ENCODE data around the gene CTSW.

The CTSW gene

GRCh38 chr11:65858681-65859087, 21.0 kb upstream of the CTSW start:
- TF ChIP-seq CTCF (conservative IDR thresholded peaks at IDR 0.05; ENCODE audit: low read depth): no peak
- DNase-seq (ENCODE audit: low spot score): no peak

GRCh38 chr11:65859095-65859811, 20.4 kb upstream of the CTSW start:
- peak; percentile 93 for DNase-seq (ENCODE audit: low spot score)
- peak overlapping the region; percentile 98 for H3K27ac ChIP-seq
- ChIA-PET POLR2A (ENCODE audit: low non-redundant PET) (interaction anchor here (1.2 to 1.8 kb wide), 3 partner anchors 29 to 147 kb away, joined by 4 to 14 read pairs (median 6); partner anchors contain the start of genes FIBP and KAT5), CTCF (interaction anchor here (0.6 to 2.6 kb wide), 2 partner anchors 11 to 25 kb away, joined by 3 to 15 read pairs; no protein-coding TSS in a partner anchor)
- TF ChIP-seq CTCF (conservative IDR thresholded peaks at IDR 0.05; ENCODE audit: low read depth): no peak

More at GRCh38 chr11:65858681-65859087, 21.0 kb upstream of the CTSW start:
- ChIA-PET CTCF (interaction anchor here (2.6 kb wide), 1 partner anchor 26 kb away, joined by 15 read pairs; no protein-coding TSS in a partner anchor), POLR2A (ENCODE audit: low non-redundant PET) (interaction anchor here (0.6 to 1.6 kb wide), 4 partner anchors 27 to 64 kb away, joined by 3 to 14 read pairs (median 4); partner anchors contain the start of gene FIBP)
- H3K27ac ChIP-seq: peak overlapping the region; percentile 98

GRCh38 chr11:65859812-65860277, 19.8 kb upstream of the CTSW start:
- peak overlapping the region; percentile 98 for H3K27ac ChIP-seq
- POLR2A ChIA-PET (ENCODE audit: low non-redundant PET): interaction anchor here (0.8 to 1.8 kb wide), 4 partner anchors 11 to 147 kb away, joined by 3 to 14 read pairs (median 5); partner anchors contain the start of genes CCDC85B, FIBP and KAT5
- no peak for DNase-seq (ENCODE audit: low spot score)
- CTCF ChIA-PET: interaction anchor here (0.5 to 2.6 kb wide), 9 partner anchors 8 to 188 kb away, joined by 3 to 15 read pairs (median 3); partner anchors contain the start of gene KAT5
- no peak for TF ChIP-seq CTCF (conservative IDR thresholded peaks at IDR 0.05; ENCODE audit: low read depth)

GRCh38 chr11:65860278-65861164, 19.1 kb upstream of the CTSW start, which contains the start of gene MUS81:
Gene MUS81 (plus strand): TSS chr11:65860433. CDS start chr11:65860754, 321 bp downstream.
- ChIA-PET CTCF (interaction anchor here (0.5 to 2.6 kb wide), 12 partner anchors 9 to 189 kb away, joined by 3 to 15 read pairs (median 4); partner anchors contain the start of gene KAT5), POLR2A (ENCODE audit: low non-redundant PET) (interaction anchor here (0.8 to 1.8 kb wide), 4 partner anchors 11 to 148 kb away, joined by 3 to 6 read pairs (median 4); partner anchors contain the start of genes CCDC85B and KAT5)

GRCh38 chr11:65861165-65861505, 18.5 kb upstream of the CTSW start:
- ChIA-PET CTCF (interaction anchor here (0.7 to 2.6 kb wide), 6 partner anchors 8 to 81 kb away, joined by 3 to 15 read pairs (median 5); no protein-coding TSS in a partner anchor), POLR2A (ENCODE audit: low non-redundant PET) (interaction anchor here (0.8 to 1.2 kb wide), 2 partner anchors 29 to 55 kb away, joined by 3 to 4 read pairs; partner anchors contain the start of gene CCDC85B)
- no peak for TF ChIP-seq CTCF (conservative IDR thresholded peaks at IDR 0.05; ENCODE audit: low read depth)
- DNase-seq (ENCODE audit: low spot score): no peak
- peak overlapping the region; percentile 98 for H3K27ac ChIP-seq

More at GRCh38 chr11:65860278-65861164, 19.1 kb upstream of the CTSW start, which contains the start of gene MUS81:
- H3K27ac ChIP-seq: peak within 1 kb of the TSS; percentile 98
- peak; percentile 94 for TF ChIP-seq CTCF (conservative IDR thresholded peaks at IDR 0.05; ENCODE audit: low read depth)
- peak; percentile 95 for DNase-seq (ENCODE audit: low spot score)

Data from RWPE1 (cell line).